Activated naive CD8-positive, alpha-beta T cell (primary cell): Measurements from ENCODE around the gene MAGI2.

ENCODE experiments used
- H3K27ac Mint-ChIP-seq: one replicate; pipeline ENCODE4 v1.8.0; 2021; ENCODE audit warnings: mixed read lengths
- H3K27me3 Mint-ChIP-seq: one replicate; pipeline ENCODE4 v1.8.0; 2021; ENCODE audit warnings: mixed read lengths
- H3K36me3 Mint-ChIP-seq: one replicate; pipeline ENCODE4 v1.8.0; 2021; ENCODE audit warnings: mixed read lengths
- H3K4me1 Mint-ChIP-seq: one replicate; pipeline ENCODE4 v1.8.0; 2021; ENCODE audit warnings: low read depth, mixed read lengths
- H3K4me3 Mint-ChIP-seq: one replicate; pipeline ENCODE4 v1.8.0; 2021; ENCODE audit warnings: mild to moderate bottlenecking, mixed read lengths
- H3K9me3 Mint-ChIP-seq: one replicate; pipeline ENCODE4 v1.8.0; 2021; ENCODE audit warnings: low read depth, mixed read lengths

The MAGI2 gene

DNA sequence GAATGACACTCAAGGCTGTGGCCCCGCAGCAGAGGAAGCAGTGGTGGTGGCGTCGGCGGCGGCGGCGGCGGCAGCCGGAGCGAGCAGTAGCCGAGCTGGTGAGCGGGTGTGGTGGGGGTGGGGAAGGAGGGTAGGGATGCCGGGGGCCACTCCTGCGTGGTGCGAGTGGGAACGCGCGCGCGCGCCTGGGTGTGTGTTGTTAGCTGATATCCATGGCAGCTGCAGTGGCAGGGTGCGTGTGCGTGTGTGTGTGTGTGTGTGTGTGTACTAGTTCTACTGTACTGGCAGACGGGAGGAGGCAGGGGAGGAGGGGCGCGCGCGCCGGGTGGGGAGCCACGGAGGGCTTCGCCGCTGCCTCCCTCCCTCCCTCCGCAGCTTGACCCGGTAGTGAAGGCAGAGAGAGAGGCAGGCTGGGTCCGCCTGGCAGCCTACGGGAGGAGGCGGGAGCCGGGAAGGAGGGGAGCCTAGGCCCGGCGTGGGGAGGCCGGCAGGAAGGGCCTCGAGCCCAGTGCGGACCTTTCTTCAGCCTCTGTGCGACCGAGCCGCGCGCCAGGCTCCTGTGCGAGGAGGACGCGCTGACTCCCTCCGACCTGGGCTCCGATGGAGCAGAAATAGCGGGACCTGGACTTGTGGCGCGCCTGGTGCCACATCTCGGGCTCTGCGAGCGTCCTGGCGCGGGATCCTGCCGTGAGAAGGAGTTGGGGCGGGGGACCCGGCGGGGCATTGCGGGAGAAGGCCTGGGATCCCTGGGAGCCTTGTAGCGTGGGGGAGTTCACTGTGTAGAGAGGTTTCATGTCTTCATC, at the start of gene MAGI2:
Gene MAGI2, minus strand, starts transcription at position 110 of the 803 bp plus-strand sequence. CDS start 347 bp downstream, outside the sequence.
- H3K36me3 Mint-ChIP-seq, result no peaks in the 10 kb centered on the region
- H3K4me3 Mint-ChIP-seq, result peak within 1 kb of the TSS; percentile 91
- no peaks in the 10 kb centered on the region for H3K9me3 Mint-ChIP-seq
- peak within 1 kb of the TSS; percentile 30 for H3K27ac Mint-ChIP-seq
- H3K27me3 Mint-ChIP-seq, result peaks cover 18% of the 10 kb centered on the region
- H3K4me1 Mint-ChIP-seq, result peaks cover 22% of the 10 kb centered on the region

DNA sequence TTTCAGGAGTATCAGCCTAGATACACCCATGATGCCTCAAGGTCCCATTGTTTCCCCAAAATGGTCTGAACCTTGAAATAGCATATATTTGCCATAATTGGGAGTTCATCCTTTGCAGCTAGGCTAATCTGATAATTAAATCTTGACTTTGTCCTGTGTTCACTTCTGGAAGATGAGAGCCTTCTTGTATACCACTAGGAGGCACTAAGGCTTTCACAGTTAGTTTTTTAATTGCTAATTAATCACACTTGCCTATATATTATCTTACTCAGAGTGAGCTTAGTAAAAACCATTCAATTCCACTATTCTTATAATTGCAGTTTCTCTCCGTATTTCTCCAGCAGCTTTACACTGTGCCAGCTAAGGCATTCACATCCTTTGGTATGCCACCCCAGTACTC, 48.7 kb upstream of the MAGI2 start:
- Mint-ChIP-seq H3K36me3 (no peaks in the 10 kb centered on the region), H3K4me1 (no peaks in the 10 kb centered on the region)

GRCh38 chr7:79500759-79501158, 47.3 kb upstream of the MAGI2 start:
- no peak overlapping the region for H3K4me3 Mint-ChIP-seq
- no peaks in the 10 kb centered on the region for H3K36me3 Mint-ChIP-seq
- H3K9me3 Mint-ChIP-seq, result no peaks in the 10 kb centered on the region
- no peaks in the 10 kb centered on the region for H3K4me1 Mint-ChIP-seq
- H3K27me3 Mint-ChIP-seq, result no peaks in the 10 kb centered on the region
- H3K27ac Mint-ChIP-seq, result no peak overlapping the region

More for the DNA sequence above, 48.7 kb upstream of the MAGI2 start:
- Mint-ChIP-seq H3K27me3 (no peaks in the 10 kb centered on the region), H3K27ac (no peak overlapping the region), H3K9me3 (no peaks in the 10 kb centered on the region), H3K4me3 (no peak overlapping the region)

- H3K27ac Mint-ChIP-seq, result no peak overlapping the region
- no peaks in the 10 kb centered on the region for H3K27me3 Mint-ChIP-seq
- H3K4me1 Mint-ChIP-seq, result no peaks in the 10 kb centered on the region
- H3K36me3 Mint-ChIP-seq, result no peaks in the 10 kb centered on the region
- no peak overlapping the region for H3K4me3 Mint-ChIP-seq
- no peaks in the 10 kb centered on the region for H3K9me3 Mint-ChIP-seq
Observed at GRCh38 chr7:79497728-79498127, 44.3 kb upstream of the MAGI2 start.

DNA sequence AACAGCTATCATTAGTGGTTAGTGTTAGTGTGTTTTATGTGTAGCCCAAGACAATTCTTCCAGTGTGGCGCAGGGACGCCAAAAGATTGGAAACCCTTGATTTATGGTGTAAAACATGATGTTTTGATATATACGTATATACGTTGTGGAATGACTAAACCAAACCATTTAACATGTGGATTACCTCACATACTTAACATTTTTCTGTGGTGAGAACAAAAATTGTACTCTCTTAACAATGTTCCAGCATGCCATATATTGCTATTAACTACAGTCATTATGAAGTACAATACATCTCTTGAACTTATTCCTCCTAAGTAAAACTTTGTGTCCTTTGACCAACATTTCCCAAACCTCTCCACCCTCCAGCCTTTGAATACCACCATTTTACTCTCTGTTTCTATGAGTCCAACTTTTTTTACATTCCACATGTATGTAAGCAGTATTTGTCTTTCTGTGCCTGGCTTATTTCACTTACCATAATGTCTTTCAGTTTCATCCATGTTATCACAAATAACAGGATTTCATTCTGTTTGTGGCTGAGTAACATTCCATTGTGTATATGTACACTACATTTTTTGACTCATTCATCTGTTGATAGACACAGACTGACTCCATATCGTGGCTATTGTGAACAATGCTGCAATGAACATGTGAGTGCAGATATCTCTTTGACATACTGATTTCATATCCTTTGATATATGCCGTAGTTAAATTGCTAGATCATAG, 42.2 kb upstream of the MAGI2 start:
- Mint-ChIP-seq H3K27me3 (peaks cover 1% of the 10 kb centered on the region), H3K4me3 (no peak overlapping the region), H3K4me1 (no peaks in the 10 kb centered on the region), H3K9me3 (no peaks in the 10 kb centered on the region), H3K27ac (no peak overlapping the region), H3K36me3 (no peaks in the 10 kb centered on the region)

- Mint-ChIP-seq H3K9me3 (no peaks in the 10 kb centered on the region), H3K27me3 (peaks cover 1% of the 10 kb centered on the region), H3K4me1 (no peaks in the 10 kb centered on the region), H3K27ac (no peak overlapping the region), H3K36me3 (no peaks in the 10 kb centered on the region), H3K4me3 (no peak overlapping the region)
Observed at GRCh38 chr7:79494046-79494445, 40.6 kb upstream of the MAGI2 start.

DNA sequence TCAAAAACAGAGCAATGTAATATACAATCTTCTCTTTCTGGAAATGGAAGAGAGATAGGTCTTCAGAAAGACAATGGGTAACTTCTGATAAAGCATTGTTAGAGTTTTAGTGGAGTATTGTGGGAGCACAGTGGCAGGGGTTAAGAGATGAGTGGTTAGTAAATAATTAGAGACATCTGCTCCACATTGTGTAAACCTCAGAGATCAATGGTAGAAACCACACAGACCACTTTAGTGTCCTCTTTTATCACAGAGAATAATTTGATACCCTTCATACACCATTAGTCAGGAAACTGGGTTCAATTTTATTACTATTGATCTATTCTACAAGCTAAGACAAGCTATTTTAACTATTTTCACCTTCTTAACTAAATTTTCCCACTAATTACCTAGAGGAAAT, 35.9 kb upstream of the MAGI2 start:
- H3K27me3 Mint-ChIP-seq, result peaks cover 1% of the 10 kb centered on the region
- no peak overlapping the region for H3K27ac Mint-ChIP-seq
- no peaks in the 10 kb centered on the region for H3K36me3 Mint-ChIP-seq
- no peaks in the 10 kb centered on the region for H3K4me1 Mint-ChIP-seq
- no peak overlapping the region for H3K4me3 Mint-ChIP-seq
- H3K9me3 Mint-ChIP-seq, result no peaks in the 10 kb centered on the region

DNA sequence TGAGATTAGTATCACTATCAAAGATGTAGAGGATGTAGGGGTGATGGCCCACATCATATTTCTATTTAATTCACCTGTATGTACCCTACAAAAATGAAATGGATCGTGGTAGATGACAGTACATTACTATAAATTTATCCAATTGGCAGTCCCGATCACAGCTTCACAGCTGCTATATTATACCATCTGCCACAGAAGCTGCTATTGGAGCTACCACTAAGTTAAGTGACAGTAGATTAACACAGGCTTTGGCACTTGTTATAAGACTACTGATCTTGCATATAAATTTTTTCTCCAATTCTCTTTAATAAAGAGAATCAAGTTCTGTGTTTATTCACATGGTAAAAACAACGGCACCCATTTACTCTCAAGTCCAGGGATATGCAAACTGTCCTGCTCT, 24.9 kb upstream of the MAGI2 start:
- H3K27ac Mint-ChIP-seq, result no peak overlapping the region
- no peaks in the 10 kb centered on the region for H3K4me1 Mint-ChIP-seq
- H3K9me3 Mint-ChIP-seq, result no peaks in the 10 kb centered on the region
- no peaks in the 10 kb centered on the region for H3K36me3 Mint-ChIP-seq
- no peak overlapping the region for H3K4me3 Mint-ChIP-seq
- peaks cover 3% of the 10 kb centered on the region for H3K27me3 Mint-ChIP-seq

- Mint-ChIP-seq H3K27ac (no peak overlapping the region), H3K9me3 (no peaks in the 10 kb centered on the region), H3K27me3 (peaks cover 2% of the 10 kb centered on the region), H3K36me3 (no peaks in the 10 kb centered on the region), H3K4me1 (no peaks in the 10 kb centered on the region), H3K4me3 (no peak overlapping the region)
Observed at GRCh38 chr7:79475455-79475854, 22.0 kb upstream of the MAGI2 start.

DNA sequence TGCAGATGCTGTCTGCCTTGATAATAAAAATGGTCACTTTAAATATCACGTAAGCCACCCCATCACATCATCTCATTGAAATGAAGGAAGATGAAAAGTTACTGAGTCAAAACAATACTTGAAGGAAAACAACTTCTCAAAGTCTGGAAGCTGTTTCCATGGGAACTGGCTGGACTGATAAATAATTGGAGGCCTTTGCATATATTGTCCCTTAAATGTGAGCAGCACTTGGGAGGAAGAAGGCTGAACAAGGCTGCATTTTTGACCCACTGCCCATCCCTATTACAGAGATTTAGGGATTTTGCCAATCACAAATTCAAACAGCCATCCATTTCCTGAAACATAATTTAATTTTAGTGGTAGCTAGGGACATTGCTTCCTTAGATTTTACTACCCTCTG, 18.2 kb upstream of the MAGI2 start:
- Mint-ChIP-seq H3K36me3 (no peaks in the 10 kb centered on the region), H3K4me3 (no peak overlapping the region), H3K27me3 (peaks cover 2% of the 10 kb centered on the region), H3K9me3 (no peaks in the 10 kb centered on the region), H3K27ac (no peak overlapping the region), H3K4me1 (no peaks in the 10 kb centered on the region)

GRCh38 chr7:79471283-79471682, 17.8 kb upstream of the MAGI2 start:
- no peaks in the 10 kb centered on the region for H3K4me1 Mint-ChIP-seq
- H3K4me3 Mint-ChIP-seq, result no peak overlapping the region
- peaks cover 2% of the 10 kb centered on the region for H3K27me3 Mint-ChIP-seq
- H3K9me3 Mint-ChIP-seq, result no peaks in the 10 kb centered on the region
- no peaks in the 10 kb centered on the region for H3K36me3 Mint-ChIP-seq
- no peak overlapping the region for H3K27ac Mint-ChIP-seq

DNA sequence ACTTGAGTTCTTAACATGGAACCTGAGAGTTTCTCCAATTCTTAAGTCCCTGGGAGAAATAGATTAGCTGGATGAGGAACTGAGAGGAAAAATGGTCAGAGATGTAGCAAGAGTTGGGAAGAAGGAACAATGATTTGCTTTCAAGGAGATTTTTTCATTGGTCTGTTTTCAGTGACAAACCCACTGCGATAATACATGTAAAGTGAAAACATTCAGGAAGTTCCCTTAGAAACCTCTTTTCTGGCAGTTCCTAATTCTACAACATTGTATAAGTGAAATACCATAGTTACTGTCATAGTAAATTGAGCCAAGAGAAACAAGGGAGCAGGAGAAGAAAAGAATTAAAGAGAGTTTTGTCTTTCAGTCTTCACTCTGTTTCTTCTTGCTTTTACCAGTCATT, 12.1 kb upstream of the MAGI2 start:
- H3K4me3 Mint-ChIP-seq, result no peak overlapping the region

DNA sequence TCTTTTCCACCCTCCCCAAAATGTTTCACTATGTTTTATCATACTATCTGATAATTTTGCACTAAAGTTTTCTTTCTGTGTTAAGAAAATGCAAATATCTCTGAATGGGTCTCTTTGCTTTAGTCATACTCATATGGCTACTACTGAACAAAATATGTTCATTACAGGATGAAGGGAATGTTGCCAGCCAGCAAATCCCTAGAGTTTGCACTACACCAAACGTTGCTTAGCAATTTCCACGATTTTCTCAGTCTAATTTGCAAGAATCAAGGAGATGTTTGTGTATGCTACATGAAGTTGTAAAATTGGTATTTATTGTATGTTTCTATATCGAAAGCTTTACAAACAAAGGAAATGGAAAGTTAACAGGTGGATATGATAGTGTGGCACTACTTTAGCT, 10.6 kb upstream of the MAGI2 start:
- Mint-ChIP-seq H3K27ac (no peak overlapping the region), H3K27me3 (no peaks in the 10 kb centered on the region), H3K36me3 (no peaks in the 10 kb centered on the region), H3K4me1 (peaks cover 2% of the 10 kb centered on the region), H3K9me3 (no peaks in the 10 kb centered on the region), H3K4me3 (no peak overlapping the region)

More for the DNA sequence above, 12.1 kb upstream of the MAGI2 start:
- no peaks in the 10 kb centered on the region for H3K9me3 Mint-ChIP-seq
- no peaks in the 10 kb centered on the region for H3K27me3 Mint-ChIP-seq
- no peaks in the 10 kb centered on the region for H3K36me3 Mint-ChIP-seq
- no peak overlapping the region for H3K27ac Mint-ChIP-seq
- peaks cover 2% of the 10 kb centered on the region for H3K4me1 Mint-ChIP-seq

DNA sequence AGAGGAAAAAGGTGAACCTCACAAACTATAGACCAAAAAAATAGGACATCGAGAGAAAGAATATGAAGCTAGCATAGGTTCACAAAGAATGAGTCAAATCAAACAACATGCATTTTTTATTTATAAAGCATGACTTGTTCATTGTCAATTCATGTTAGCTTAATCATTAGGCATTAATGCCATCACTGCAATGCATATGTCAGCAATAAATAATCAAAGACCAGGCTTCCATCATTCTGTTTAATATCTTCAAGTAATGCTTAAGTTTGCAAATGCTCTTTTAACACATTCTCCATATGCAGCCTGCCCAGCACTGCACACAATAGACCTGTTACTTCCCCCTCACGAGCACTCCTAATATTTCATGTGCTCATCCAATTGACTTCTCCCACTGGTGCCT, 8.9 kb upstream of the MAGI2 start:
- H3K9me3 Mint-ChIP-seq, result no peaks in the 10 kb centered on the region
- H3K27ac Mint-ChIP-seq, result no peak overlapping the region
- H3K4me3 Mint-ChIP-seq, result no peak overlapping the region
- H3K4me1 Mint-ChIP-seq, result peaks cover 2% of the 10 kb centered on the region
- no peaks in the 10 kb centered on the region for H3K36me3 Mint-ChIP-seq
- H3K27me3 Mint-ChIP-seq, result no peaks in the 10 kb centered on the region

- H3K4me3 Mint-ChIP-seq, result no peak overlapping the region
- H3K4me1 Mint-ChIP-seq, result peaks cover 2% of the 10 kb centered on the region
- H3K36me3 Mint-ChIP-seq, result no peaks in the 10 kb centered on the region
- no peaks in the 10 kb centered on the region for H3K9me3 Mint-ChIP-seq
- peaks cover 1% of the 10 kb centered on the region for H3K27me3 Mint-ChIP-seq
- no peak overlapping the region for H3K27ac Mint-ChIP-seq
Observed at GRCh38 chr7:79461660-79462059, 8.2 kb upstream of the MAGI2 start.
